ENCODE results near the gene NRG3. TPM values are rescaled to one million over a fixed set of nuclear protein-coding genes. Genes with fewer than 3 reads are reported as not detected.

NRG3 gene
- total RNA-seq, 2 donors from 2014 or later: 1.7 to 2.3 TPM

DNA sequence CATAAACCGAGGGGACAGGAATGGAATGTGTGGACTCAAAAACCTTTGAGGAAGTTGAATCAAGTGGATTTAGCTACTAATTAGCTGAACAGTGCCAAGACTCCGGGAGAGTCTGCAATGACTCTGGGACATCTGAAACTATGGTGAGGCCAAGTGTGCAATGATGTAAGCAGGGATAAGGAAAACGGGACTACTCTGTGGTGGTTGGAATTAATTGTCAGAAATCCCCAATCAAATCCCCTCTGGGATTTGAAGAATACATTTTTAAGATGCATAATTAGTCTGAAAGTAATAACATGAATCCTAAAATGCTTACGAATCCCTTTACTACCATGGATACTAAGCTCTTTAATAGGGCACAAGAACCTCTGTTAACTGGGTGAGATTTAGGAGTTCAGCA lies 602.8 kb downstream of the NRG3 start:
- WGBS, 2 experiments (ENCODE audit: insufficient coverage in 1 of 2, insufficient read length in 1 of 2): 67 to 100% methylated on average over 2 to 4 of the region's 4 CpGs

DNA sequence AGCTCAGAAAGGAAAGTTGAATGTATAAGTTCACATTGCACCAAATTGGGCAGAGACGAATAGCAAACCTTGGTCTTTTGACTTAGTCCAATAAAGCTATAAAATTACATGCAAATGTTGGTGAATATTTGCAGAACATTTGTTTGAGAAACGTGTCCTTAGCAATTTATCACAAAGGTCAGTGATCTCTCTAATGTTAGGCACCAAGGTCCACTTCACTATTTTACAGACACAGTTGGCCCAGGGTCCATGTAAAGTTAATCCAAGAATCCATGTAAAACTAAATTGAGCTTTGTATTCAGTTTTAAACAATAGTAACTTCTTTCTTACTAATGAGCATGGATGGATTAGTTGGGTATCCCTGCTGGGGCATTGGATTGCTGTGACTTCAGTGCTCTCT lies 617.7 kb downstream of the NRG3 start:
- DNase-seq: no peak
- Mint-ChIP-seq H3K9me3 (peaks cover 3% of the 10 kb centered on the region), H3K27me3 (ENCODE audit: insufficient read depth) (no peaks in the 10 kb centered on the region), H3K4me3 (no peak overlapping the region), H3K36me3 (ENCODE audit: low read depth) (no peaks in the 10 kb centered on the region), H3K4me1 (no peaks in the 10 kb centered on the region), H3K27ac (no peak overlapping the region)
- no peak overlapping the region for H3K4me3 ChIP-seq (ENCODE audit: low read length)
- H3K27me3 ChIP-seq (ENCODE audit: control insufficient read depth, insufficient read depth, low read length, poor library complexity, severe bottlenecking): no peaks in the 10 kb centered on the region
- no peaks in the 10 kb centered on the region for H3K9me3 ChIP-seq (ENCODE audit: control insufficient read depth, low read length)
- H3K4me1 ChIP-seq (ENCODE audit: control insufficient read depth, insufficient read depth, low read length): no peaks in the 10 kb centered on the region
- WGBS, 2 experiments (ENCODE audit: insufficient coverage in 1 of 2, insufficient read length in 1 of 2): 85 to 90% methylated on average over 2 of the region's 2 CpGs
- TF ChIP-seq, protein P1, sequence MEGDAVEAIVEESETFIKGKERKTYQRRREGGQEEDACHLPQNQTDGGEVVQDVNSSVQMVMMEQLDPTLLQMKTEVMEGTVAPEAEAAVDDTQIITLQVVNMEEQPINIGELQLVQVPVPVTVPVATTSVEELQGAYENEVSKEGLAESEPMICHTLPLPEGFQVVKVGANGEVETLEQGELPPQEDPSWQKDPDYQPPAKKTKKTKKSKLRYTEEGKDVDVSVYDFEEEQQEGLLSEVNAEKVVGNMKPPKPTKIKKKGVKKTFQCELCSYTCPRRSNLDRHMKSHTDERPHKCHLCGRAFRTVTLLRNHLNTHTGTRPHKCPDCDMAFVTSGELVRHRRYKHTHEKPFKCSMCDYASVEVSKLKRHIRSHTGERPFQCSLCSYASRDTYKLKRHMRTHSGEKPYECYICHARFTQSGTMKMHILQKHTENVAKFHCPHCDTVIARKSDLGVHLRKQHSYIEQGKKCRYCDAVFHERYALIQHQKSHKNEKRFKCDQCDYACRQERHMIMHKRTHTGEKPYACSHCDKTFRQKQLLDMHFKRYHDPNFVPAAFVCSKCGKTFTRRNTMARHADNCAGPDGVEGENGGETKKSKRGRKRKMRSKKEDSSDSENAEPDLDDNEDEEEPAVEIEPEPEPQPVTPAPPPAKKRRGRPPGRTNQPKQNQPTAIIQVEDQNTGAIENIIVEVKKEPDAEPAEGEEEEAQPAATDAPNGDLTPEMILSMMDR (conservative IDR thresholded peaks at IDR 0.05): no peak
- no peak overlapping the region for H3K27ac ChIP-seq (ENCODE audit: low read depth, low read length)
- H3K36me3 ChIP-seq (ENCODE audit: control insufficient read depth, insufficient read depth, low read length): no peaks in the 10 kb centered on the region
- H3K9ac ChIP-seq (ENCODE audit: extremely low read depth, low read length, poor library complexity, severe bottlenecking): no peak overlapping the region

More for the DNA sequence above, 602.8 kb downstream of the NRG3 start:
- DNase-seq: no peak
- Histone ChIP-seq H3K27me3 (ENCODE audit: control insufficient read depth, insufficient read depth, low read length, poor library complexity, severe bottlenecking) (no peaks in the 10 kb centered on the region), H3K9me3 (ENCODE audit: control insufficient read depth, low read length) (no peaks in the 10 kb centered on the region), H3K9ac (ENCODE audit: extremely low read depth, low read length, poor library complexity, severe bottlenecking) (no peak overlapping the region), H3K27ac (ENCODE audit: low read depth, low read length) (no peak overlapping the region), H3K4me3 (ENCODE audit: low read length) (no peak overlapping the region), H3K36me3 (ENCODE audit: control insufficient read depth, insufficient read depth, low read length) (no peaks in the 10 kb centered on the region), H3K4me1 (ENCODE audit: control insufficient read depth, insufficient read depth, low read length) (no peaks in the 10 kb centered on the region)
- Mint-ChIP-seq H3K27me3 (ENCODE audit: insufficient read depth) (no peaks in the 10 kb centered on the region), H3K27ac (no peak overlapping the region), H3K4me3 (no peak overlapping the region), H3K4me1 (peaks cover 7% of the 10 kb centered on the region), H3K9me3 (peaks cover 6% of the 10 kb centered on the region), H3K36me3 (ENCODE audit: low read depth) (peaks cover 2% of the 10 kb centered on the region)
- TF ChIP-seq, protein P1 (conservative IDR thresholded peaks at IDR 0.05): no peak

DNA sequence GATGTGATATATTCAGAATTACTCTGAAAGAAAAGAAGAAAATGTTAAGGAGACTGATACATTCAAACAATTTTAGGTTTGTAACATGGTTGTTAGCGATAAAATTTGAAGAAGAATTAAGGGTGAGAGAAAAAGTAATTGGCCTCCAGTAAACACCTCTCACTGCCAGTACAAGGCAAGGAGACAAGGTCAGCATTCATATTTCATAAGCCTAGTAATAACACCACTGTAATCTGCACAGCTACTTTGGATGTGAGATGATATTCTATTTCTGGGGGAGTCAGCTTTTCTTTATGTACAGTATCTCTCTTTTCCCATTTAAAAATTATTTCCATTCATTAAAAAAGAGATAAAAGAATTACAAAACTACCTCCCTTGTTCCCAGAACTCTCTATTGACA lies 621.1 kb downstream of the NRG3 start:
- WGBS, 2 experiments (ENCODE audit: insufficient coverage in 1 of 2, insufficient read length in 1 of 2): 100% methylated on average over 1 of the region's 1 CpG; no CpG with 5 or more reads in 1 of the 2 experiments
- H3K9me3 ChIP-seq (ENCODE audit: control insufficient read depth, low read length): no peaks in the 10 kb centered on the region
- Mint-ChIP-seq H3K4me1 (no peaks in the 10 kb centered on the region), H3K4me3 (no peak overlapping the region), H3K36me3 (ENCODE audit: low read depth) (no peaks in the 10 kb centered on the region), H3K9me3 (peaks cover 3% of the 10 kb centered on the region), H3K27me3 (ENCODE audit: insufficient read depth) (no peaks in the 10 kb centered on the region), H3K27ac (no peak overlapping the region)
- no peak overlapping the region for H3K4me3 ChIP-seq (ENCODE audit: low read length)
- H3K36me3 ChIP-seq (ENCODE audit: control insufficient read depth, insufficient read depth, low read length): no peaks in the 10 kb centered on the region
- H3K9ac ChIP-seq (ENCODE audit: extremely low read depth, low read length, poor library complexity, severe bottlenecking): no peak overlapping the region
- no peaks in the 10 kb centered on the region for H3K4me1 ChIP-seq (ENCODE audit: control insufficient read depth, insufficient read depth, low read length)
- no peak overlapping the region for H3K27ac ChIP-seq (ENCODE audit: low read depth, low read length)
- no peaks in the 10 kb centered on the region for H3K27me3 ChIP-seq (ENCODE audit: control insufficient read depth, insufficient read depth, low read length, poor library complexity, severe bottlenecking)
- TF ChIP-seq, protein P1 (conservative IDR thresholded peaks at IDR 0.05): no peak
- no peak for DNase-seq

Data from endodermal cell (in vitro differentiated cells).